ENCODE results near the gene CALCOCO2. TPM values are rescaled to one million over a fixed set of nuclear protein-coding genes. Genes with fewer than 3 reads are reported as not detected.

CALCOCO2 gene
- total and polyA plus RNA-seq, 10 of the 15 experiments (the other 5 are each of a cell fraction or from before 2014, with no cell fraction given), result 20.2 to 138 (median 53.1) TPM

- TF ChIP-seq NKRF (conservative IDR thresholded peaks at IDR 0.05) (peak; percentile 85), TARDBP (IDR thresholded peaks at IDR 0.05; ENCODE audit: borderline replicate concordance) (no peak), HSF1 (IDR thresholded peaks at IDR 0.05; ENCODE audit: low read depth, low read length) (no peak), BACH1 (IDR thresholded peaks at IDR 0.05; ENCODE audit: borderline replicate concordance) (peak; percentile 73; the same call in 1 of the 2 replicates), CHD4 (IDR thresholded peaks at IDR 0.05) (no peak), SPI1 (IDR thresholded peaks at IDR 0.05; ENCODE audit: borderline replicate concordance, insufficient read depth, low read depth, low read length) (peak; percentile 48; the same call in 1 of the 2 replicates), BCL3 (IDR thresholded peaks at IDR 0.05; ENCODE audit: borderline replicate concordance, insufficient read depth, low read depth, low read length, poor library complexity, severe bottlenecking) (peak; percentile 7), SIX5 (IDR thresholded peaks at IDR 0.05; ENCODE audit: low read depth, low read length, severe bottlenecking) (no peak), NBN (IDR thresholded peaks at IDR 0.05) (peak; percentile 86), EP300 (IDR thresholded peaks at IDR 0.05; ENCODE audit: borderline replicate concordance in 1 of 2, control insufficient read depth in 1 of 2, low read depth in 2 of 2, low read length in 2 of 2) (0 out of 4 replicates have a peak, but pooled peaks of 1 of the 2 experiments have one; percentile 18), SRF (IDR thresholded peaks at IDR 0.05; ENCODE audit: low read depth in 2 of 2, low read length in 2 of 2) (peak; percentile 30 to 46; a peak in 1 of 4 replicates), ZZZ3 (IDR thresholded peaks at IDR 0.05; ENCODE audit: control insufficient read depth, insufficient read length, low read depth) (no peak), RUNX3 (IDR thresholded peaks at IDR 0.05; ENCODE audit: low read length) (peak; percentile 28; the same call in 1 of the 2 replicates), TAF1 (IDR thresholded peaks at IDR 0.05; ENCODE audit: borderline replicate concordance, low read depth, low read length) (peak; percentile 96), POLR2AphosphoS2 (IDR thresholded peaks at IDR 0.05; ENCODE audit: low read depth, low read length) (peak; percentile 75; the same call in 1 of the 2 replicates), RFX5 (IDR thresholded peaks at IDR 0.05; ENCODE audit: low read depth, low read length) (no peak), ZNF217 (IDR thresholded peaks at IDR 0.05) (0 out of 2 replicates have a peak, but pooled peaks have one; percentile 17)
- TF ChIP-seq, protein P1, sequence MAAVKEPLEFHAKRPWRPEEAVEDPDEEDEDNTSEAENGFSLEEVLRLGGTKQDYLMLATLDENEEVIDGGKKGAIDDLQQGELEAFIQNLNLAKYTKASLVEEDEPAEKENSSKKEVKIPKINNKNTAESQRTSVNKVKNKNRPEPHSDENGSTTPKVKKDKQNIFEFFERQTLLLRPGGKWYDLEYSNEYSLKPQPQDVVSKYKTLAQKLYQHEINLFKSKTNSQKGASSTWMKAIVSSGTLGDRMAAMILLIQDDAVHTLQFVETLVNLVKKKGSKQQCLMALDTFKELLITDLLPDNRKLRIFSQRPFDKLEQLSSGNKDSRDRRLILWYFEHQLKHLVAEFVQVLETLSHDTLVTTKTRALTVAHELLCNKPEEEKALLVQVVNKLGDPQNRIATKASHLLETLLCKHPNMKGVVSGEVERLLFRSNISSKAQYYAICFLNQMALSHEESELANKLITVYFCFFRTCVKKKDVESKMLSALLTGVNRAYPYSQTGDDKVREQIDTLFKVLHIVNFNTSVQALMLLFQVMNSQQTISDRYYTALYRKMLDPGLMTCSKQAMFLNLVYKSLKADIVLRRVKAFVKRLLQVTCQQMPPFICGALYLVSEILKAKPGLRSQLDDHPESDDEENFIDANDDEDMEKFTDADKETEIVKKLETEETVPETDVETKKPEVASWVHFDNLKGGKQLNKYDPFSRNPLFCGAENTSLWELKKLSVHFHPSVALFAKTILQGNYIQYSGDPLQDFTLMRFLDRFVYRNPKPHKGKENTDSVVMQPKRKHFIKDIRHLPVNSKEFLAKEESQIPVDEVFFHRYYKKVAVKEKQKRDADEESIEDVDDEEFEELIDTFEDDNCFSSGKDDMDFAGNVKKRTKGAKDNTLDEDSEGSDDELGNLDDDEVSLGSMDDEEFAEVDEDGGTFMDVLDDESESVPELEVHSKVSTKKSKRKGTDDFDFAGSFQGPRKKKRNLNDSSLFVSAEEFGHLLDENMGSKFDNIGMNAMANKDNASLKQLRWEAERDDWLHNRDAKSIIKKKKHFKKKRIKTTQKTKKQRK (IDR thresholded peaks at IDR 0.05; ENCODE audit: low read depth, low read length), result no peak
- TF ChIP-seq, protein P2, sequence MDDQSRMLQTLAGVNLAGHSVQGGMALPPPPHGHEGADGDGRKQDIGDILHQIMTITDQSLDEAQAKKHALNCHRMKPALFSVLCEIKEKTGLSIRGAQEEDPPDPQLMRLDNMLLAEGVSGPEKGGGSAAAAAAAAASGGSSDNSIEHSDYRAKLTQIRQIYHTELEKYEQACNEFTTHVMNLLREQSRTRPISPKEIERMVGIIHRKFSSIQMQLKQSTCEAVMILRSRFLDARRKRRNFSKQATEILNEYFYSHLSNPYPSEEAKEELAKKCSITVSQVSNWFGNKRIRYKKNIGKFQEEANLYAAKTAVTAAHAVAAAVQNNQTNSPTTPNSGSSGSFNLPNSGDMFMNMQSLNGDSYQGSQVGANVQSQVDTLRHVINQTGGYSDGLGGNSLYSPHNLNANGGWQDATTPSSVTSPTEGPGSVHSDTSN (IDR thresholded peaks at IDR 0.05; ENCODE audit: insufficient replicate concordance, low read depth, low read length), result peak; percentile 23
These were observed 77.4 kb downstream of the CALCOCO2 start, which contains the start of gene UBE2Z (continued) for GRCh38 chr17:48908047-48908843.
